ENCODE data around the gene ZSCAN2. TPM values are rescaled to one million over a fixed set of nuclear protein-coding genes. Genes with fewer than 3 reads are reported as not detected.
A peak's percentile ranks its signal among the peaks of the same experiment; 100 is the strongest.
"Not testable (repeated sequence)": the region's sequence is repeated elsewhere in the genome, so short reads cannot be mapped to it uniquely, and the experiment has no call there.

The ZSCAN2 gene
- total RNA-seq, 1 donor from 2014 or later: 23.8 TPM

- Mint-ChIP-seq H3K4me3 (ENCODE audit: unreplicated experiment) (peak overlapping the region; percentile 96), H3K9me3 (ENCODE audit: unreplicated experiment) (no peaks in the 10 kb centered on the region), H3K27ac (ENCODE audit: unreplicated experiment) (peak overlapping the region; percentile 94), H3K4me1 (ENCODE audit: unreplicated experiment) (peaks cover 33% of the 10 kb centered on the region), H3K27me3 (ENCODE audit: unreplicated experiment) (no peaks in the 10 kb centered on the region), H3K36me3 (ENCODE audit: unreplicated experiment) (peaks cover 10% of the 10 kb centered on the region)
- TF ChIP-seq CTCF (IDR thresholded peaks at IDR 0.05): no peak
- no peak for DNase-seq (ENCODE audit: extremely low spot score, unreplicated experiment)
Observed at GRCh38 chr15:84631706-84632272, 31.0 kb downstream of the ZSCAN2 start.

- H3K27ac Mint-ChIP-seq (ENCODE audit: unreplicated experiment): peak overlapping the region; percentile 94
- no peaks in the 10 kb centered on the region for H3K27me3 Mint-ChIP-seq (ENCODE audit: unreplicated experiment)
- no peak for TF ChIP-seq CTCF (IDR thresholded peaks at IDR 0.05)
- no peaks in the 10 kb centered on the region for H3K9me3 Mint-ChIP-seq (ENCODE audit: unreplicated experiment)
- peak; percentile 88 for DNase-seq (ENCODE audit: extremely low spot score, unreplicated experiment)
- H3K36me3 Mint-ChIP-seq (ENCODE audit: unreplicated experiment): peaks cover 18% of the 10 kb centered on the region
- peaks cover 33% of the 10 kb centered on the region for H3K4me1 Mint-ChIP-seq (ENCODE audit: unreplicated experiment)
- H3K4me3 Mint-ChIP-seq (ENCODE audit: unreplicated experiment): peak overlapping the region; percentile 96
Observed at GRCh38 chr15:84633311-84634227, 32.8 kb downstream of the ZSCAN2 start.

- peak overlapping the region; percentile 52 for H3K27ac Mint-ChIP-seq (ENCODE audit: unreplicated experiment)
Observed at GRCh38 chr15:84634228-84634837, 33.5 kb downstream of the ZSCAN2 start.

GRCh38 chr15:84638103-84638502, 37.3 kb downstream of the ZSCAN2 start:
- TF ChIP-seq CTCF (IDR thresholded peaks at IDR 0.05): no peak
- Mint-ChIP-seq H3K36me3 (ENCODE audit: unreplicated experiment) (peaks cover 37% of the 10 kb centered on the region), H3K27ac (ENCODE audit: unreplicated experiment) (peak overlapping the region; percentile 18), H3K4me1 (ENCODE audit: unreplicated experiment) (peaks cover 16% of the 10 kb centered on the region), H3K9me3 (ENCODE audit: unreplicated experiment) (no peaks in the 10 kb centered on the region), H3K4me3 (ENCODE audit: unreplicated experiment) (no peak overlapping the region), H3K27me3 (ENCODE audit: unreplicated experiment) (no peaks in the 10 kb centered on the region)
- no peak for DNase-seq (ENCODE audit: extremely low spot score, unreplicated experiment)

More at GRCh38 chr15:84634228-84634837, 33.5 kb downstream of the ZSCAN2 start:
- Mint-ChIP-seq H3K27me3 (ENCODE audit: unreplicated experiment) (no peaks in the 10 kb centered on the region), H3K9me3 (ENCODE audit: unreplicated experiment) (no peaks in the 10 kb centered on the region), H3K36me3 (ENCODE audit: unreplicated experiment) (peaks cover 22% of the 10 kb centered on the region), H3K4me3 (ENCODE audit: unreplicated experiment) (peak overlapping the region; percentile 71), H3K4me1 (ENCODE audit: unreplicated experiment) (peaks cover 33% of the 10 kb centered on the region)
- no peak for DNase-seq (ENCODE audit: extremely low spot score, unreplicated experiment)
- no peak for TF ChIP-seq CTCF (IDR thresholded peaks at IDR 0.05)

GRCh38 chr15:84641871-84642270, 41.1 kb downstream of the ZSCAN2 start:
- not testable (repeated sequence) for DNase-seq (ENCODE audit: extremely low spot score, unreplicated experiment); H3K27ac Mint-ChIP-seq (ENCODE audit: unreplicated experiment); H3K9me3 Mint-ChIP-seq (ENCODE audit: unreplicated experiment); H3K4me3 Mint-ChIP-seq (ENCODE audit: unreplicated experiment); H3K27me3 Mint-ChIP-seq (ENCODE audit: unreplicated experiment); H3K4me1 Mint-ChIP-seq (ENCODE audit: unreplicated experiment)
- peaks cover 48% of the 10 kb centered on the region for H3K36me3 Mint-ChIP-seq (ENCODE audit: unreplicated experiment)

- not testable (repeated sequence) for H3K9me3 Mint-ChIP-seq (ENCODE audit: unreplicated experiment); DNase-seq (ENCODE audit: extremely low spot score, unreplicated experiment); H3K4me1 Mint-ChIP-seq (ENCODE audit: unreplicated experiment); H3K4me3 Mint-ChIP-seq (ENCODE audit: unreplicated experiment); H3K27me3 Mint-ChIP-seq (ENCODE audit: unreplicated experiment); H3K27ac Mint-ChIP-seq (ENCODE audit: unreplicated experiment)
- peaks cover 50% of the 10 kb centered on the region for H3K36me3 Mint-ChIP-seq (ENCODE audit: unreplicated experiment)
Observed at GRCh38 chr15:84642640-84643039, 41.8 kb downstream of the ZSCAN2 start.

Measured in osteocyte (in vitro differentiated cells).